SIG-M5 (cell line): ENCODE results near the gene STMND1.

ENCODE experiments used
- DNase-seq: peaks from one replicate; lab custom pipeline; 2025; lab: John Stamatoyannopoulos, UW

STMND1 gene

GRCh38 chr6:17165383-17165782, 63.5 kb downstream of the STMND1 start:
- DNase-seq, result no peak

DNA sequence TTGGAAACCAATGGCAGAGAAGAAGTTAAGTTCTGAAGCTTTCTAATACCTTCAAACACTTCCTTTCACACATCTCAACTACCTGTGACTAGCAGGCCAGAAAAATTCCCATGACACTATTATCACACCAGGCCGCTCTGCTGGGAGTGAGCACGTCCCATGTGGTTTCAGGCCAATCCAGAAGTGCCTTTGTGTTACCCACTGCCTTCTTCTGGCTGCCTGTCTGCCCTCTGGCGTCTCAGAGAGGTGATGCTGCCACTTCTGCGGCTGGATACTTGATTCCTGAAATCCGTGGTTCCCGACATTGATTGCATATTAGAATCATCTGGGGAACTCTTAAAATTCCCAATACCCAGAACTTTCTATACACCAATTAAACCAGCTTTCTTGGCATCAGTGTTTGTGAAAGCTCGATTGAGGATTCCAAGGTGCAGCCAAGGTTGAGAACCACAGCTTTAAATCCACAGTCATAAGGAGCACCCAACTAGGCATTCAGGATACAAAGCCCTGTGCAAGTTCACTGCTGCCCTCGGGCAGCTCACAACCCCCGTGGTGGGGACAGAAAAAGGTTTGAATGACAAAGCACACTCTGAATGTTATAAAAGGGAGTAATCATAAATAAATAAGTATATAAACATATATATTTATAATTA, 65.6 kb downstream of the STMND1 start:
- no peak for DNase-seq

- no peak for DNase-seq
Observed at GRCh38 chr6:17169291-17169690, 67.4 kb downstream of the STMND1 start.

DNA sequence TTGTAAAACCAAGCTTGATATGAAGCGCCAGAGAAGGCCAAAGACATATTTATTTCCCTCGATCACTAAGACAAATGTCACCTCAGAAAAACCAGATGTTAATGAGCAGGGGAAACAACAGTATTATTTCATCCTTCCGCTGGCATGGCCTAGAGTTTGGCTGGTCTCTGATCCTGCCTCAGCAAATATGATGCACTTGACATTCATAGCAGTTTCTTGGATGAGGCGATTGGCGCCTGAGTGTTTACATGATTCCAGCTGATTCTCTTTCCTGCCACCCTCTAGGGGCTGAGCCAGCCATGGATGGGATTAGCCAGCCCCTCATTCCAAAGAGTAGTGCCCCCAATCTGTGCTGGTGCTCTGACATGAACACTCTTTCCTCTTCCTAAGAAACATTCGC, 67.9 kb downstream of the STMND1 start:
- DNase-seq, result no peak

DNA sequence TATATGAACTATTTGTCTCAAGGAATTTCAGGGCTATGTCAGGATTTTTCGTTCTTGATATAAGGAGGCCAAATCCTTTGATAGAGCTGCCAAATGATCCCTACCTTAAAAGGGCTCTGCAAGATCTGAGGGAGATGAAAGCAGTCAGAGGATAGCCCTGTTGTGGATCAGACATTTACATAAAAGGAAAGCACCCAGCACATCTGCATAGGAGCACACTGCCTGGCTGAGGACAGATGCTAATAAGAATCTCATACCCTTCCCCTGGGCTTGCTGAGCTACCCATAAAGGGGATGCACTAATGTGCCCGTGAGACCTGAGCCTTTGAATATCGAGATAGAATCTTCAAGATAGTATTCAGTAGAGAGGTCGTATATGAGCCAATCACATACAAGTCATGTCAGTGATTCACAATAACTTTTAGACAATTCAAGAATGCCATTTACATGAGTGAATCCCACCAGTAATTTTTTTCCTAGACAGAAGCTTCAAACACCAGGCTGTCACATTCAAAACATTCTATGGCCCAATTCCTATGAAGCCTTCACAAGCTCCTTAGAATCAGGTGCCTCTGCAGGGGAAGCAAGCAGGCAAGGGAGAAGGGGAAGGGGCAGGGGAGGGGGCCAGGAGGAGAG, 71.1 kb downstream of the STMND1 start:
- no peak for DNase-seq

GRCh38 chr6:17178326-17178725, 76.5 kb downstream of the STMND1 start:
- DNase-seq, result no peak

DNA sequence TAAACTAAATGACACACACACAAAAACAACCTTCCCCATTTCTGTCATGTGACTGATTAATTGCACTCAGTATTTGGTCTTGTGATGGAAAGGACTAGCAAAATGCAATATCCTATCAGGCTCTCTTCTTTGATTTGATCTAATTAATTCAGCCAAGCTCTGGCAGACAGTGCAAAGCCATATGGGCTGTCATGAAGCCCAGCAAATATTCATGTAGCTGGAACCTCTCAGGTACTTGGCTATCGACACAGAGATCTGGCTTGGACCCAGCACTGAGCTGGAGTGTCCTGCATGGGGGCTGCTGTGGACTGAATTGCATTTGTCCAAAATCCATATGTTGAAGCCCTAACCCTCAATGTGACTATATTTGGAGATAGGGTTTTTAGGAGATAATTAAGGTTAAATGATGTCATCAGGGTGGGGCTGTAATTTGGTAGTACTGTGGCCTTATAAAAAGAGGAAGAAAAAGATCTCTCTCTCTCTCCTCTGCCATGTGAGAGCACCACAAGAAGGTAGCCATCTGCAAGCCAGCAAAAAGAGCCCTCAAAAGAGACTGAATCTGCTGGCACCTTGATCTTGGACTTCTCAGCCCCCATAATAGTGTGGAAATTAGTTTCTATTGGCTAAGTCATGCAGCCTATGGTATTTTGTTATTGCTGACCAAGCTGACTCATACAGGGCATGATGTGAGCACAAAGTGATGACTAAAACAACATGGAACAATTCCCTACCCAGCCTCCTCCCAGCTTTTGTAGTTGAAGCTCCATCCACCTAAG, 77.1 kb downstream of the STMND1 start:
- no peak for DNase-seq

GRCh38 chr6:17179530-17180073, 77.8 kb downstream of the STMND1 start:
- DNase-seq, result no peak
